H1 (cell line): ENCODE measurements around the gene AATK.

Experiments
- CTCF ChIP-seq, 3 experiments: IDR thresholded peaks; 1 replicate in 2 of 3; 2 replicates in 1 of 3; pipeline versions ENCODE4 v1.5.1 to v1.6.1; 2011; ENCODE audit warnings: low read length in 3 of 3, mild to moderate bottlenecking in 3 of 3, inconsistent platforms in 2 of 3, low read depth in 1 of 3, moderate library complexity in 1 of 3; ENCODE audit not compliant: insufficient read depth in 1 of 3; ENCODE audit errors: control extremely low read depth in 1 of 3
- GABPA ChIP-seq: IDR thresholded peaks from 2 replicates; pipeline ENCODE4 v1.6.1; 2011; ENCODE audit warnings: mild to moderate bottlenecking, low read length, moderate library complexity, borderline replicate concordance; ENCODE audit not compliant: insufficient read depth
- RAD21 ChIP-seq, 2 experiments: IDR thresholded peaks in 1 of 2; conservative IDR thresholded peaks in 1 of 2; 2 replicates each; pipeline ENCODE4 v1.6.1; 2011; ENCODE audit warnings: low read depth in 2 of 2, low read length in 2 of 2, improper control_type of control experiment in 1 of 2, inconsistent platforms in 1 of 2, mild to moderate bottlenecking in 1 of 2, moderate library complexity in 1 of 2
- RNF2 ChIP-seq: fragments of 200-900, 300-1000 bp; sonication (generic); IDR thresholded peaks from 2 replicates; pipeline ENCODE4 v1.7.1; 2016; ENCODE audit warnings: borderline replicate concordance, low read depth, mild to moderate bottlenecking, antibody characterized with exemption, low read length; ENCODE audit not compliant: poor library complexity, severe bottlenecking; ENCODE audit errors: missing control alignments
- SIN3A ChIP-seq, 2 experiments: IDR thresholded peaks in 1 of 2; conservative IDR thresholded peaks in 1 of 2; 2 replicates each; pipeline ENCODE4 v1.6.1; 2011 to 2012; ENCODE audit warnings: low read length in 2 of 2, improper control_type of control experiment in 1 of 2, low read depth in 1 of 2, mild to moderate bottlenecking in 1 of 2

GRCh38 chr17:81190591-81190990, 24.6 kb upstream of the AATK start:
- TF ChIP-seq RAD21 (IDR thresholded peaks at IDR 0.05 in 1 of 2, conservative IDR thresholded peaks at IDR 0.05 in 1 of 2; ENCODE audit: low read depth in 2 of 2, low read length in 2 of 2) (no peak), CTCF (IDR thresholded peaks at IDR 0.05; ENCODE audit: control extremely low read depth in 1 of 3, insufficient read depth in 1 of 3, low read depth in 1 of 3, low read length in 3 of 3) (no peak), GABPA (no peak), SIN3A (conservative IDR thresholded peaks at IDR 0.05 in 1 of 2, IDR thresholded peaks at IDR 0.05 in 1 of 2; ENCODE audit: low read depth in 1 of 2, low read length in 2 of 2) (no peak), RNF2 (no peak)
